Measurements from ENCODE around the gene OPCML. TPM values are rescaled to one million over a fixed set of nuclear protein-coding genes. Genes with fewer than 3 reads are reported as not detected.

The OPCML gene
- total and polyA plus RNA-seq, 2 of the 13 experiments (the other 11 are each of a cell fraction or from before 2014, with no cell fraction given): not detected

DNA sequence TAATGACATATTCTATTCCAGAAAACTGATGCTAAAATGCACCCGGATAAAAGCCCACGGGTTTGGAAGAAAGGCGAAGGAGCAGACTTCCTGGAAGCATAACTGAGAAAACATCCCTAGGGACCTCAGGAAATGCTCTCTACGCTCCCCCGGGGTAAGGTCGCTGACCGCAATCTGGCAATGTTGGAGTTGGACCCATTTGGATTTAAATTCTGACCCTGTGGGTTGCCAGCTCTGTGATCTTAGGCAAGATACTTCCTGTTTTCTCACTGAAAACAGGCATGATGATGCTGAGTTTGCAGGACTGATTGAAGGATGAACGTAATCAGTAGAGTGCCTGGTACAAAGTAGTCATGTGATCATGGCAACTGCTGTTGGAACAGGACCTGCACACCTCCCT lies 1107.9 kb downstream of the OPCML start:
- 14% methylated on average over 8 of the region's 8 CpGs for WGBS (ENCODE audit: low lambda C conversion rate)
- Histone ChIP-seq H3K79me2 (ENCODE audit: insufficient read depth, low read length) (no peaks in the 10 kb centered on the region), H3K4me1 (ENCODE audit: insufficient read depth, low read length) (no peaks in the 10 kb centered on the region), H3K27me3 (ENCODE audit: control insufficient read depth in 1 of 2, insufficient read depth in 2 of 2, low read length in 2 of 2) (no peaks in the 10 kb centered on the region), H3K4me3 (replicated peaks in 1 of 3; ENCODE audit: insufficient read depth in 1 of 3, low read depth in 2 of 3, low read length in 3 of 3) (no peak overlapping the region), H4K20me1 (ENCODE audit: insufficient read depth, low read length) (no peaks in the 10 kb centered on the region), H3K9ac (ENCODE audit: insufficient read depth, low read depth, low read length) (no peak overlapping the region), H3K9me3 (ENCODE audit: low read length) (peaks cover 50% of the 10 kb centered on the region), H2AFZ (ENCODE audit: low read length) (no peak overlapping the region), H3K4me2 (ENCODE audit: low read depth, low read length) (no peak overlapping the region), H3K27ac (ENCODE audit: extremely low read length, insufficient read depth, low read length) (no peak overlapping the region), H3K36me3 (replicated peaks in 1 of 2; ENCODE audit: control insufficient read depth in 1 of 2, insufficient read depth in 2 of 2, low read length in 2 of 2) (no peaks in the 10 kb centered on the region)
- BruUV-seq (replicated peaks): no TSS peak
- DNase-seq (ENCODE audit: low spot score) (no peak), ATAC-seq (no peak), FAIRE-seq (no peak)
- ChIA-PET POLR2A (no interaction called here), CTCF (ENCODE audit: low intra/inter-chr PET ratio, low total read pairs) (no interaction called here)
- in situ Hi-C loops (cut with HindIII; ENCODE audit: extremely low pct_ligation_motif_present, low pct_unique_long_range_greater_than_20kb): no loop called here
- intact Hi-C loops (cut with micrococcal nuclease; ENCODE audit: unreplicated experiment): no loop called here
- TF ChIP-seq PTBP1 (IDR thresholded peaks at IDR 0.05; ENCODE audit: low read depth, low read length, poor library complexity, severe bottlenecking): no peak
- TF ChIP-seq RFX5 (IDR thresholded peaks at IDR 0.05; ENCODE audit: low read depth, low read length): no peak
- no peak for TF ChIP-seq NCOR1 (IDR thresholded peaks at IDR 0.05; ENCODE audit: borderline replicate concordance, low read length)
- TF ChIP-seq ATF1 (CRISPR knock-in tag; IDR thresholded peaks at IDR 0.05): no peak
- TF ChIP-seq JARID2 (CRISPR knock-in tag; IDR thresholded peaks at IDR 0.05; ENCODE audit: insufficient replicate concordance): no peak
- no peak for TF ChIP-seq RARA (CRISPR knock-in tag; IDR thresholded peaks at IDR 0.05)
- no peak for TF ChIP-seq ZNF44 (CRISPR knock-in tag; IDR thresholded peaks at IDR 0.05)
- no peak for TF ChIP-seq ZNF703 (CRISPR knock-in tag; IDR thresholded peaks at IDR 0.05; ENCODE audit: borderline replicate concordance)
- TF ChIP-seq MXD4 (CRISPR knock-in tag; IDR thresholded peaks at IDR 0.05): no peak
- no peak for TF ChIP-seq ZNF644 (CRISPR knock-in tag; IDR thresholded peaks at IDR 0.05; ENCODE audit: low read depth)
- no peak for TF ChIP-seq NFYB (CRISPR knock-in tag; IDR thresholded peaks at IDR 0.05)
- no peak for TF ChIP-seq ZSCAN20 (CRISPR knock-in tag; IDR thresholded peaks at IDR 0.05; ENCODE audit: borderline replicate concordance)
- no peak for TF ChIP-seq GZF1 (CRISPR knock-in tag; IDR thresholded peaks at IDR 0.05)
- no peak for TF ChIP-seq LCORL (IDR thresholded peaks at IDR 0.05)
- no peak for TF ChIP-seq LCORL (CRISPR knock-in tag; IDR thresholded peaks at IDR 0.05)
- TF ChIP-seq ZNF567 (CRISPR knock-in tag; IDR thresholded peaks at IDR 0.05; ENCODE audit: borderline replicate concordance): no peak
- TF ChIP-seq MED13 (CRISPR knock-in tag; IDR thresholded peaks at IDR 0.05): no peak
- TF ChIP-seq, protein P1, sequence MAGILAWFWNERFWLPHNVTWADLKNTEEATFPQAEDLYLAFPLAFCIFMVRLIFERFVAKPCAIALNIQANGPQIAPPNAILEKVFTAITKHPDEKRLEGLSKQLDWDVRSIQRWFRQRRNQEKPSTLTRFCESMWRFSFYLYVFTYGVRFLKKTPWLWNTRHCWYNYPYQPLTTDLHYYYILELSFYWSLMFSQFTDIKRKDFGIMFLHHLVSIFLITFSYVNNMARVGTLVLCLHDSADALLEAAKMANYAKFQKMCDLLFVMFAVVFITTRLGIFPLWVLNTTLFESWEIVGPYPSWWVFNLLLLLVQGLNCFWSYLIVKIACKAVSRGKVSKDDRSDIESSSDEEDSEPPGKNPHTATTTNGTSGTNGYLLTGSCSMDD (CRISPR knock-in tag; IDR thresholded peaks at IDR 0.05): no peak
- TF ChIP-seq YEATS2 (CRISPR knock-in tag; IDR thresholded peaks at IDR 0.05; ENCODE audit: borderline replicate concordance): no peak

Measured in HepG2 (cell line).